GM12878 (cell line): ENCODE measurements around the gene LMBRD1. TPM values are rescaled to one million over a fixed set of nuclear protein-coding genes. Genes with fewer than 3 reads are reported as not detected.
"Not testable (repeated sequence)": the region's sequence is repeated elsewhere in the genome, so short reads cannot be mapped to it uniquely, and the experiment has no call there.

Experiments
- ATAC-seq: fragments of 200-7000 bp; cut with Tn5 transposase; 3 replicates; pipeline ENCODE4 v1.9.1; 2020; ENCODE audit warnings: mild to moderate bottlenecking, moderate library complexity
- BruUV-seq: library from RNA; stranded (reverse); fragments of 400-500 nt; replicated peaks from 2 replicates; lab custom pipeline; 2021; lab: Mats Ljungman, UMichigan
- CTCF ChIA-PET: fragments of 300-600 bp; sonication (Branson Sonifier 250); formaldehyde crosslinking; extraction: SDS; loops from one replicate; lab custom pipeline; 2021; ENCODE audit warnings: inconsistent platforms; lab: Yijun Ruan, JAX
- POLR2A ChIA-PET: fragments of 350-600 bp; formaldehyde crosslinking; extraction: SDS; loops from one replicate; lab custom pipeline; 2021; ENCODE audit warnings: inconsistent platforms; lab: Charles Lee
- RAD21 ChIA-PET: fragments of 300-600 bp; sonication (Branson Sonifier 250); formaldehyde crosslinking; loops from one replicate; lab custom pipeline; 2023; ENCODE audit warnings: antibody characterized with exemption; ENCODE audit not compliant: unreplicated experiment; lab: Charles Lee
- SMC1A ChIA-PET: fragments of 300-600 bp; sonication (Branson Sonifier 250); formaldehyde crosslinking; loops from one replicate; lab custom pipeline; 2023; ENCODE audit not compliant: unreplicated experiment, uncharacterized antibody; lab: Charles Lee
- DNase-seq: peaks from one replicate; pipeline ENCODE4 v3.0.0-alpha.2; 2011; ENCODE audit warnings: low read depth, low spot score
- FAIRE-seq: peaks from 3 replicates; lab custom pipeline; 2011; peaks lifted over from hg19 to GRCh38; lab: Jason Lieb, UNC
- H2AFZ ChIP-seq: 2 replicates; pipeline ENCODE4 v1.6.0; 2011; ENCODE audit warnings: low read depth, low read length, control low read depth; ENCODE audit not compliant: control insufficient read depth
- H3K27ac ChIP-seq: 2 replicates; pipeline ENCODE4 v1.5.1; 2011; ENCODE audit warnings: control low read depth; ENCODE audit not compliant: control insufficient read depth, insufficient read depth
- H3K27me3 ChIP-seq, 2 experiments: replicated peaks in 1 of 2; 2 replicates each; pipeline versions ENCODE4 v1.6.0 to v1.6.1; 2011; ENCODE audit warnings: low read length in 1 of 2; ENCODE audit not compliant: control insufficient read depth in 2 of 2, insufficient read depth in 2 of 2
- H3K36me3 ChIP-seq, 2 experiments: 2 replicates each; pipeline ENCODE4 v1.5.1; 2011; ENCODE audit warnings: low read length in 1 of 2; ENCODE audit not compliant: control insufficient read depth in 2 of 2, insufficient read depth in 2 of 2
- H3K4me1 ChIP-seq: 2 replicates; pipeline ENCODE4 v1.6.1; 2011; ENCODE audit warnings: mild to moderate bottlenecking, low read length, moderate library complexity, mixed read lengths; ENCODE audit not compliant: control insufficient read depth, insufficient read depth
- H3K4me2 ChIP-seq: 2 replicates; pipeline ENCODE4 v1.6.0; 2011; ENCODE audit warnings: control low read depth; ENCODE audit not compliant: control insufficient read depth, insufficient read depth
- H3K4me3 ChIP-seq: fragments of 200-600 bp; sonication (generic); 2 replicates; pipeline ENCODE4 v1.5.1; 2016
- H3K79me2 ChIP-seq: 2 replicates; pipeline ENCODE4 v1.6.0; 2011; ENCODE audit warnings: low read length; ENCODE audit not compliant: control insufficient read depth, insufficient read depth
- H3K9ac ChIP-seq: 2 replicates; pipeline ENCODE4 v1.8.0; 2011; ENCODE audit warnings: low read length, control low read depth, mixed read lengths; ENCODE audit not compliant: control insufficient read depth, insufficient read depth
- H3K9me3 ChIP-seq: replicated peaks from 3 replicates; pipeline ENCODE4 v1.5.1; 2011; ENCODE audit warnings: mild to moderate bottlenecking, low read length; ENCODE audit not compliant: control insufficient read depth, insufficient read depth
- H4K20me1 ChIP-seq: 2 replicates; pipeline ENCODE4 v1.6.0; 2011; ENCODE audit not compliant: control insufficient read depth, insufficient read depth
- CUX1 ChIP-seq: IDR thresholded peaks from 2 replicates; pipeline ENCODE4 v1.6.1; 2012; ENCODE audit warnings: improper control_type of control experiment, low read depth, low read length; ENCODE audit not compliant: insufficient replicate concordance
- SUPT20H ChIP-seq: IDR thresholded peaks from 2 replicates; pipeline ENCODE4 v1.6.1; 2011; ENCODE audit warnings: low read depth, mild to moderate bottlenecking, low read length, moderate library complexity, borderline replicate concordance; ENCODE audit not compliant: control insufficient read depth
- WGBS: methylation state at CpG from one replicate; pipeline ENCODE4 v1.1.6; 2016; ENCODE audit warnings: low lambda C conversion rate; ENCODE audit not compliant: insufficient replicate concordance, insufficient coverage; ENCODE audit errors: missing lambda C conversion rate; 5-methylcytosine and 5-hydroxymethylcytosine counted together
- in situ Hi-C: fragments of 300-500 bp; cut with MboI; formaldehyde crosslinking; loops from 9 replicates; pipeline ENCODE4 v1.14.3; 2018; ENCODE audit warnings: mixed read lengths
- intact Hi-C: fragments of 100-400 bp; cut with micrococcal nuclease; formaldehyde crosslinking; loops from one replicate; pipeline ENCODE4 v1.14.2; 2022; ENCODE audit not compliant: unreplicated experiment
- polyA plus RNA-seq, 11 experiments: library from polyadenylated mRNA; depleted of rRNA in 4 of 11; unstranded in 6 of 11; stranded (reverse) in 5 of 11; fragments of >200 nt; fragmentation: Nextera tagmentation in 4 of 11; fragmentation: Illumina TruSeq in 1 of 11; extraction: Ambion mirVana in 4 of 11; extraction: Trizol in 1 of 11; gene quantifications; 1 replicate in 1 of 11; 2 replicates in 10 of 11; pipeline versions ENCODE4 v1.2.1 to v1.2.3, GENCODE V29; 2011 to 2016; ENCODE audit warnings: inconsistent platforms in 2 of 11, missing spikeins in 2 of 11, low read depth in 1 of 11
- total RNA-seq, 4 experiments: library from RNA; depleted of rRNA in 3 of 4; stranded (reverse); fragments of >200 nt in 3 of 4; fragmentation: Illumina TruSeq in 1 of 4; extraction: Trizol in 1 of 4; gene quantifications; 2 replicates each; pipeline versions ENCODE4 v1.2.1 to v1.2.3, GENCODE V29; 2013 to 2021

The LMBRD1 gene
- total and polyA plus RNA-seq, 10 of the 15 experiments (the other 5 are each of a cell fraction or from before 2014, with no cell fraction given): 20.0 to 82.1 (median 27.2) TPM

GRCh38 chr6:69668916-69669315 is 127.9 kb downstream of the LMBRD1 start (continued):
- TF ChIP-seq CUX1 (no peak), SUPT20H (no peak)
- TF ChIP-seq, all 136 proteins: peak for 0

- POLR2A ChIA-PET, H3K27ac ChIP-seq, BruUV-seq, H3K36me3 ChIP-seq, H3K79me2 ChIP-seq, H3K9me3 ChIP-seq, intact Hi-C loops, H3K4me3 ChIP-seq, in situ Hi-C loops, CTCF ChIA-PET, H3K27me3 ChIP-seq, H3K9ac ChIP-seq, ATAC-seq, DNase-seq, FAIRE-seq, H3K4me1 ChIP-seq, H4K20me1 ChIP-seq, H2AFZ ChIP-seq, H3K4me2 ChIP-seq: not testable (repeated sequence)
- SMC1A ChIA-PET: interaction anchor here (1.3 kb wide), 1 partner anchor 17 kb away, joined by 3 read pairs; no protein-coding TSS in a partner anchor
- RAD21 ChIA-PET: interaction anchor here (0.7 kb wide), 1 partner anchor 398 kb away, joined by 5 read pairs; no protein-coding TSS in a partner anchor
- WGBS: 98% methylated on average over 9 of the region's 9 CpGs
These were observed 130.0 kb downstream of the LMBRD1 start for GRCh38 chr6:69666779-69667178.
